ENCODE data around the gene MRPL54. TPM values are rescaled to one million over a fixed set of nuclear protein-coding genes. Genes with fewer than 3 reads are reported as not detected.
"Not testable (repeated sequence)": the region's sequence is repeated elsewhere in the genome, so short reads cannot be mapped to it uniquely, and the experiment has no call there.

Gene MRPL54
- polyA plus RNA-seq, 4 donors = 30.6 to 58.9 (median 37.0) TPM

DNA sequence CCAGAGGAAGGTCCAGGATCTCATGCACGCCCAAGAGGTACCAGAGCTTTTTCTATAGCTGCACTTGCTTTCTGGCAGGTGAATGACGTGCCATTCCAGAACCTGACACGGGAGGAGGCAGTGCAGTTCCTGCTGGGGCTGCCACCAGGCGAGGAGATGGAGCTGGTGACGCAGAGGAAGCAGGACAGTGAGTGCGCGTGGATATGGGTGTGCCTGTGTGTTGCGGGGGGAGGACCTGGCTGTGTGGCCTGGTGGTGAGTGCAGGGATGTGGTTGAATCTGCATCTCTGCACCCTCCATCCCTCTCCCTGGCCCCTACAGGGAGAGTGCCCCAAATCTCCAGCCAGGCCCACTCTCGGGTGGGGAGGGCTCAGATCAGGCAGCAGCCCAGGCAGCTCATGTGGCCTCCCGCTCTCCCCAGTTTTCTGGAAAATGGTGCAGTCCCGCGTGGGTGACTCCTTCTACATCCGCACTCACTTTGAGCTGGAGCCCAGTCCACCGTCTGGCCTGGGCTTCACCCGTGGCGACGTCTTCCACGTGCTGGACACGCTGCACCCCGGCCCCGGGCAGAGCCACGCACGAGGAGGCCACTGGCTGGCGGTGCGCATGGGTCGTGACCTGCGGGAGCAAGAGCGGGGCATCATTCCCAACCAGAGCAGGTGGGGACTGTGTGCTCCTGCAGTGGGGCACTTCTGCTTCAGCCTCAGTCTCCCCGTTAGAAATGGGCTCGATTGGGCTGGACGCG, 23.8 kb upstream of the MRPL54 start:
- DNase-seq (ENCODE audit: low read depth in 4 of 4, low spot score in 2 of 4) = no peak

DNA sequence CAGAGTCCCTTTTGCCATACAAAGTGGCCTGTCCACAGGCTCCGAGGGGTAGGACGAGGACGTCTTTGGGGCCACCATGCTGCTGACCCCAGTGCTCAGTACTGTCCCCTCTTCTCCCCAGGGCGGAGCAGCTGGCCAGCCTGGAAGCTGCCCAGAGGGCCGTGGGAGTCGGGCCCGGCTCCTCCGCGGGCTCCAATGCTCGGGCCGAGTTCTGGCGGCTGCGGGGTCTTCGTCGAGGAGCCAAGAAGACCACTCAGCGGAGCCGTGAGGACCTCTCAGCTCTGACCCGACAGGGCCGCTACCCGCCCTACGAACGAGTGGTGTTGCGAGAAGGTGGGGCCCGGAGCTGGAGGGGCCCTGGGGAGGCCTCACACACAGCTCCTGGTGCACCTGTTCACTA, 22.1 kb upstream of the MRPL54 start:
- DNase-seq (ENCODE audit: low read depth in 4 of 4, low spot score in 2 of 4) = no peak

DNA sequence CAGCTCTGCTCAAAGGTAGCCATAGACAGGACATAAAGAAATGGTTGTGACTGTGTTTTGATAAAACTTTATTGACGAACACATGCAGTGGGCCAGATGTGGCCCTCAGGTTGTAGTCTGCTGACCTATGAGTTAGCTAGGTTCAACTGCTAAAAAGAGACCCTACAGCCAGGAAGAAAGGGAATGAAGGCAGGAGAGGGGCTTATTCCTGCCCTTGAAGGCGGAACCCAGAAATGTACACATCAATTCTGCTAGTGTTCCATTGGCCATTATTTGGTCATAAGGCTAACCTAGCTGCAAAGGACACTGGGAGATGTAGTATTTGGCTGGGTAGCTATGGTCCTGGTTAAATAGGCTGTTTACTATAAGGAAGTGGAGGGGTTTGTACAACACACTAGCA, 19.0 kb upstream of the MRPL54 start:
- DNase-seq (ENCODE audit: low read depth in 4 of 4, low spot score in 2 of 4) = no peak

DNA sequence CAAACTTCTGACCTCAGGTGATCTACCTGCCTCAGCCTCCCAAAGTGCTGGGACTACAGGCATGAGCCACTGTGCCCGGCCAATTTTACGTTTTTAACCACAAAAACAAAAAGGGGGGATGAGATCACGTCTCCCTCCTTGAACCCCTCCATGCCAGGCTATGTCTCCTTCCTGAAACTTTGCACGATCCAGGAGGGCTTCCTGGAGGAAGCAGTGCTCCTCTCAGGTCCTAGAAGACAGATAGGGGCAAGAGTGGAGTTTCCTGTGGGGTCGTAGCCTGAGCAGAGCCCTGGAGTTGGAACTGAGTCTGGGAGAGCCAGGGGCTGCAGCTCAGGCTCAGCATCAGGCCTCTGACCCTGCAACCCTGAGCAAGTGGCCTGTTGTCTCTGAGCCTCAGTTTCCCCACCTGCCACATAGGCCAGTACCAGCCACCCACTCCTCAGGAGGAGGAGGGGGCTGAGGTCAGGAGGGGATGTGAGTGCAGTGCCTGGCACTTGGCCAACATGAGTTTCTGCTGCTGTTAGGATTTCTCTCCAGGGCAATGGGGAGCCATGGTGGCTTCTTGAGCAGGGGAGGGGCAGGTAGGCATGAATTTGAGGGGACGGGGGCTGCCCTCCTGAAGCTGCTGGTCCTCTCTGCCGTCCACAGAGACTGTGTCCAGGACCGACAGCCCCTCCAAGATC, 17.0 kb upstream of the MRPL54 start:
- DNase-seq (ENCODE audit: low read depth in 4 of 4, low spot score in 2 of 4) = no peak

DNA sequence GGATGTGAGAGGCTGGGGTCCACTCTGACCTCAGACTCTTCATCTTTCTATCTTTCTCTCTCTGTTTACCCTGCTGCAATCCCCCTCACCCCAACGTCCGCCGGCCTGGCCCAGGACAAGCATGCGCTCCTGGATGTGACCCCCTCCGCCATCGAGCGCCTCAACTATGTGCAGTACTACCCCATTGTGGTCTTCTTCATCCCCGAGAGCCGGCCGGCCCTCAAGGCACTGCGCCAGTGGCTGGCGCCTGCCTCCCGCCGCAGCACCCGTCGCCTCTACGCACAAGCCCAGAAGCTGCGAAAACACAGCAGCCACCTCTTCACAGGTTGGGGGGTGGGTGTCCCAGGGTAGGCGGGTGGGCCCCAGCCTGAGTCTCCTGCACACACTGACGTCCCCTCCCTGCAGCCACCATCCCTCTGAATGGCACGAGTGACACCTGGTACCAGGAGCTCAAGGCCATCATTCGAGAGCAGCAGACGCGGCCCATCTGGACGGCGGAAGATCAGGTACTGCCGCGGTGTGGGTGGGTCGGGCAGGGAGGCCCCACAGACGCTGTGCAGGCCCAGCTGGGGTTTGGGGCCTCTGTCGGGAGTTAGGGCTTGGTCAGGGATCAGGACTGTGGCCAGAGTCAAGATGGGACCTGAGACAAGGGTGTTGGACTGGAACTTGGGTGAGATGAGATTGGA, 16.0 kb upstream of the MRPL54 start:
- no peak for DNase-seq (ENCODE audit: low read depth in 4 of 4, low spot score in 2 of 4)

DNA sequence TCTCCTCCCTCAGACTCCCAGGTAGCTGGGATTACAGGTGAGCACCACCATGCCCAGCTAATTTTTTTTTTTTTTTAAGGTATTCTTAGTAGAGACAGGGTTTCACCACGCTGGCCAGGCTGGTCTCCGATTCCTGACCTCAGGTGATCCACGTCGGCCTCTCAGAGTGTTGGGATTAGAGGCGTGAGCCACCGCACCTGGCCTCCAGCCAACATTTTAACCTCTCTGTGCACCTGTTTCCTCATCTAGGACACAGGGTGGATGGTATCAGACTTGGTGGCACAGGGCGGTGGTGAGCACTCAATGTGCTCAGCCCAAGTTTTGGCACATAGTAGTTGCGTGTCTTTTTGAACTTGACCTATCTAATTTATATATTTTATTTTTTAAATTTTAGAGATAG, 13.5 kb upstream of the MRPL54 start:
- DNase-seq (ENCODE audit: low read depth in 4 of 4, low spot score in 2 of 4) = no peak

DNA sequence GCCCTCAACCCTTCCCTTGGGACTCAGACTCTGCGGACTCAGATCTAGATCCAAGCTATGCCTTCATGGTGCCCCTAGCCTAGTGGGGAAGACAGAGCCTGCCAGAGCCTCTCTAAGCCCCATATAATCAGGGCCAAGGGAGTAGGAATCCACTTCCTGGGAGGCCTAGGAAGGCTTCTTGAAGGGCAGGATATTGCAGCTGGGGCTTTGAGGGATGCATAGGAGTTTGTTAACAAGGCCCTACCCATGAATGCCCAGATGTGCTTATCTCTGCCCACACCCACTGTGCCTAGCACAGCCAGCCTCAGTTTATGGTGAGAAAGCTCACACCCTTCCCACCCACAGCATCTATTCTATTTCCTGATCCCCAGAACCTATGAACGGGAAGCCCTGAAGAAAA, 12.3 kb upstream of the MRPL54 start:
- DNase-seq (ENCODE audit: low read depth in 4 of 4, low spot score in 2 of 4) = no peak

DNA sequence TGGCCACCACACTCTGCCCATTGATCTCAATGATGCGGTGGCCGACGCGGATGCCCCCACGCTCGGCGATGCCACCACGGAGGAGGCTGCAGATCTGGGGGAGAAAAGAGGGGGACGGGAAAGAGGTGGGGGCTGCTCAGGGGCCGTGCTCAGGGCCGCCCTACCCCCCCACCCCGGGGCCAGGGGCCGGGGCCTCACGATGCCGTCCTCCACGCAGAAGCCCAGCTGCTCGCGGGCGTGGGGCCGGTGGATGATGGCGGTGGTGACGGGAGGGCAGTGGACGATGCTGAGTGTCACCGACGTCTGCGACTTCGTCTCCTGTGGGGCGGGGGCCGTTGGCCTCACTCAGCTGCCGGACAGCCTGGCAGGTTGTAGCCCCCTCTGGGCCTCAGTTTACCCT, 11.2 kb upstream of the MRPL54 start:
- DNase-seq (ENCODE audit: low read depth in 4 of 4, low spot score in 2 of 4) = no peak

DNA sequence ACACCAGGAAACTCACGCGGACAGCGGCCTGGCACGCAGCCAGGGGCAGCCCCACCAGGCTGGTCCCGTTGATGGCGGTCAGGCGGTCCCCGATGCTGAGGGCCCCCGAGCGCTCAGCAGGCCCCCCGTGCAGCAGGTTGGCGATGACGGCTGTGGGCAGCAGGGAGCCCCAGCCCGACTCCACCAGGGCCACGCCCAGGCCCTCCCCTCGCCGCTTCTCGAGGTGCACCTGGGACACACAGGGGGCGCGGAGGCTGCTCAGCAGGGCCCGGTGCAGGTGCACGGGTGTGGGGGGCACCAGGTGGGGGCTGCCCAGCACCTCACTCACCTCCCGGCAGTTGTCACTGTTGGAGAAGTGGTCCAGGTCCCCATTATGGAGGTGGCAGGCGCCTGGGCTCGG, 10.0 kb upstream of the MRPL54 start:
- no peak for DNase-seq (ENCODE audit: low read depth in 4 of 4, low spot score in 2 of 4)

DNA sequence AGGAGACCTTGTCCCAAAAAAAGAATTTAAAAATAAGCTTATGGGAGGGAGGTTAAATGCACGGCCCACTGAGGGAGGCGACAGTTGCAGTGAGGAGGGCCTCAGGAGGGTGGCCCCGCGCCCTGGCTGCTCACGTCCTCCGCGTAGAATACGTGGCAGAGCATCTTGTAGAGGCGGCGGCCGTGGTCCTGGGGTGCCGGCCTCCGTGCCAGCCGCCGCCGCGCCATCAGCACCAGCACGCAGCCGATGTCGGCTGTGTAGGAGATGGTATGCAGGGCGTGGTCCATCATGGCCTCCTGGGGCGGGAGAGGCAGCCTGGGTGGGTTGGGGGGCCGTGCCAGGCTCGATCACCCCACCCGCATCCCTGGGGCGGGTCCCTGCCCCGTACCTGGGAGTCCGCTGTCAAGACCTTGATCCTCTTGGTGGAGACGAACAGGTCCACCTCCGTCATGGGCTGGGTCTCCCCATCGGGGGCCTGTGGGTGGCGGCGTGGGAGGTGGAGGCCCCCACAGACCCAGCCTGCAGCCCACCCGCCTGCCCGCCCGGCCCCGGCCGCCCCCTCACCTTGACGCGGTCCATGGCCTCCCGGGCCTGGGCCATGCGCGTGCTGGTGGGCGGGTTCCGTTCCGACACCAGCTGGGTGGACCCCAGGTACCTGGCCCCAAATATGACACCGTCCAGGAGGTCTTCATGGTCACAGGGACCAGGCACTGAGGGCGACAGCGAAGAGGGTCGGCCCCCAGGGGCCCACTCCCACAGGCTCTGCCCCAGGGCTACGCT, 8.7 kb upstream of the MRPL54 start:
- DNase-seq (ENCODE audit: low read depth in 4 of 4, low spot score in 2 of 4) = no peak

DNA sequence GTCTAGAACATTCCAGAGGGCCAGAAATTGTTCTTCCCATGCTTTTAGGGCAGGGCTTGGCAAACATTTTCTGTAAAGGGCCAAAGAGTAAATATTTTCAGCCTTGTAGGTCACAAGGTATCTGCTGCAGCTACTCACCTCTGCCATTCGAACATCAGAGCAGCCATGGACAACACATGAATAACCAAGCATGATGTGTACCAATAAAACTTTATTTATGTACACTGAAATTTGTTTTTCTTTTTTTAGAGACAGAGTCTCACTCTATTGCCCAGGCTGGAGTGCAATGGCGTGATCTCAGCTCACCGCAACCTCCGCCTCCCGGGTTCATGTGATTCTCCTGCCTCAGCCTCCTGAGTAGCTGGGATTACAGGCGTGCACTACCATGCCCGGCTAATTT, 4.8 kb upstream of the MRPL54 start:
- DNase-seq (ENCODE audit: low read depth in 4 of 4, low spot score in 2 of 4) = not testable (repeated sequence)

DNA sequence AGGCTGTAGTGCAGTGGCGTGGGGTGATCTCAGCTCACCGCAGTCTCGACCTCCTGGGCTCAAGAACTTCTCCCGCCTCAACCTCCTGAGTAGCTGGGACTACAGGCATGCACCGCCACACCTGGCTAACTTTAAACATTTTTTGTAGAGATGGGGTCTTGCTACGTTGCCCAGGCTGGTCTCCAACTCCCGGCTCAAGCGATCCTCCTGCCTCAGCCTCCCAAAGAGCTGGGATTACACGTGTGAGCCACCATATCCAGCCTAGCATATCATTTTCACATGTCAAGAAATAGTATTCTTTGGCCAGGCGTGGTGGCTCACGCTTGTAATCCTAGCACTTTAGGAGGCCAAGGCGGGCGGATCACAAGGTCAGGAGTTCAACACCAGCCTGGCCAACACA, 4.2 kb upstream of the MRPL54 start:
- DNase-seq (ENCODE audit: low read depth in 4 of 4, low spot score in 2 of 4) = not testable (repeated sequence)

DNA sequence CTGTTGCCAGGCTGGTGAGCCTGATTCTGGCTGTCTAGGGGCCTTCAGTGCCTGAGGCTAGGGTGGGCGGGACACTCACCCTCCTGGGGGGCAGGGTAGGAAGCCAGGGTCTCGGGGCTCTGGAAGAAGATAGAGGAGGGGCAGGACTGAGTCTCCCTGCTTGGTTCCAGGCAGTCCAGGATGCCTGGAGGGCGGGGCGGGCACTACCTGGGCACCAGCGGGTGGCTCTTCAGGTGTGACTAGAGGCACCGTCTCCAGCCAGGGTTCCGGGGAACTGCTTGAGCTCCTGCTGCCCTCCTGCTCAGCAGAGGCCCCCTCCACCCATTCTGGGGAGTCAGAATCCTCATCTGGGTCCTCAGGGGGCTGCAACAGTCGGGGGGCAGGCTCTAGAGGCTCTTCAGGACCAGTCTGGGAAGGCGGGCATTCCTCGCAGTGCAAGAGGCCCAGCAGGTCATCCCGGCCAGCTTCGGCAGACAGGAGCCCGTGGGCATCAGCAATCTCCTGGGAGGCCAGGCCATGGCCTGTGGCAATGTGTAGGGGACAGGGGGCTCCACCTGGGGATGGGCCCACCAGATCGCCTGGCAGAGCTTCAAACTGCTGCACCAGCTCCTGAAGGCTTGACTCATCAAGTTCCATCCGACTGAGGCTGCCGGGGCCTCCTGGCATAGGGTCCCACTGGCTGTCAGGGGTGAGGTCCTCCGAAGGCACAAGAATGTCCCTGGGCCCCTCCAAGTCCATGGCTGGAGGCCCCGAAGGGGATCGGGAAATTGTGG, 2.8 kb upstream of the MRPL54 start:
- no peak for DNase-seq (ENCODE audit: low read depth in 4 of 4, low spot score in 2 of 4)

DNA sequence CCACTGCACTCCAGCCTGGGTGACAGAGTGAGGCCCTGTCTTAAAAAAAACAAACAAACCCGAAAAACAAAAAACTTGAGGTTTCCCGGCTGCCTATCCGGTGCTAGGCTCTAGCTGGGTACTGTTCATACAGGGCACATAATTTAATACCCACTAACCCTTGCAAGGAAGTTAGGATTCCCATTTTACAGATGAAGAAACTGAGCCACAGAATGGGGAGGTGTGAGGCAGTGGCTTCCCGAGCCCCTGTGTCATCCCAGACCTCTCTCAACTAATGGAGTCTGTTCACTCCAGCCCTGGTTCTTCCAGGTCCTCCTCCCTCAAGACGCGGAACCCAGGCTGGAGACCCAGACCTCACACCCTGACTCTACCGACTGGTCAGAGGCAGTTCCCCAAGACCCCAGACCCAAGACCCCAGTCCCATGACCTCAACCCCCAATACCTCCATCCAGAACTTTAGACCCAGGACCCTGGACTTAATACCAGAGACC, 1.6 kb upstream of the MRPL54 start:
- no peak for DNase-seq (ENCODE audit: low read depth in 4 of 4, low spot score in 2 of 4)

DNA sequence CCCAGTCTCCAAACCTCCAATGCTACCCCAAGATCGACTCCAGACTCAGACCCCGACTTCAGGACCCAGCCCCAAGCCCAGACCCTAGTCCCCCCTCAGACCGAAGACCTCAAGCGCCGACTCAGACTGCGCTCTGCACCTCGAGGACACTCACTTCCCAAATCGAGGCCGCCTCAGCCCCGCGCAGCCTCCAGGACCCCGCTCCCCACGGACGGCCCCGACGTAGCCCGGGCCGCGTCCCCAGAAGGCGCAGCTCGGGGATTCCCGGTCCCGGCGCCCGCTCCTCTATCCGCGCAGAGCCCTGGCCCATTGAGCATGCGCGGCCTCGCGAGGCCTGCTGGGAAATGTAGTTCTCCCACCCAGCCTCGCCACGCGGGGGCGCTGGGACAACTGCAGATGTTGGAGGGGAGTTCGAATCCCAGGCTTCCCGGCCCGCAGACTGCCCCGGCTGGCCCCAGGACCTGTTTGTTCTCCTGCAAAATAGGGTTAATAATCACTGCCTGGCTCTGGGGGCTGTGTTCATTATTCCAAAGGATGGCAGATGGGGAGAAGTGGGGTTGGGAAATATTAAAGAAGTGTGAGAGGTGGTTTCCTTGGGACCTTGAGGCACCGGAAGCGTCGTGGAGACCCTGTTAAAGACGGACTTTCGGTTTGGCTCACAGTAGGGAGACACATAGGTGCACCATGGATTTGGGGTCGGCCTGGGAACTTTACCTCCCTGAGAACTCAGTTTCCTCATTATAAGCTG, 926 bp upstream of the MRPL54 start, which contains the start of gene APBA3:
Gene APBA3, minus strand, starts transcription at position 311 of the 748 bp plus-strand sequence. CDS start 1,428 bp downstream, outside the sequence.
- DNase-seq (ENCODE audit: low read depth in 4 of 4, low spot score in 2 of 4) = peak; percentile 59 to 83 (median 75)

DNA sequence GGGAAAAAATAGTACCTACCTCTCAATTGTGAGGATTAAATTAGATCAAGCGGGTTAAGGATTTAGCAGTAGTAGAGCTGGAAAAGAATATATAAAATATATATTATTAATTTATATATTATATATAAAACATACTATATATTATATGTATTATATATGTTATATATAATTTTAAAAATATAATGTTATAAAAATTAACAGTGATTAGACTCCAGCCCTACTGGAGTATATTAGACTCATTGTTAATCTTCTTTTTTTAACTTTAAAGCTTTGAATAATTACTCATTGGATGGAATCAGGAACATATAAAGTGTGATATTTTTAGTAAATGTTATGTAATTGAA, 380 bp upstream of the MRPL54 start:
- DNase-seq (ENCODE audit: low read depth in 4 of 4, low spot score in 2 of 4) = no peak

DNA sequence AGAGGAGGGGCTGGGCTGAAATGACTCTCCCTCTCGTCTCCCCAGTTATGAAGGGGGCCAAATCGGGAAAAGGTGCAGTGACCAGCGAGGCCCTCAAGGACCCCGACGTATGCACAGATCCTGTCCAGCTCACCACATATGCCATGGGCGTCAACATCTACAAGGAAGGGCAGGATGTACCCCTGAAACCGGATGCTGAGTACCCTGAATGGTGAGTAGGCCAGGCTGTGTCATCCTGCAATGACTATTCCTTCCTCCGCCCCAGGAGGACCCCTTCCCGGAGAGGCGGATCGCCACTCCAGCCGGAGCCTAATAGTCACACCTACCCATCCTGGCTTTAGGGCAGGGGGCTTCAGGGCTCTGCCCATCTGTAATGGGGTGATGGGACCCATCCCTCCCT, 2.6 kb downstream of the MRPL54 start:
- no peak for DNase-seq (ENCODE audit: low read depth in 4 of 4, low spot score in 2 of 4)

DNA sequence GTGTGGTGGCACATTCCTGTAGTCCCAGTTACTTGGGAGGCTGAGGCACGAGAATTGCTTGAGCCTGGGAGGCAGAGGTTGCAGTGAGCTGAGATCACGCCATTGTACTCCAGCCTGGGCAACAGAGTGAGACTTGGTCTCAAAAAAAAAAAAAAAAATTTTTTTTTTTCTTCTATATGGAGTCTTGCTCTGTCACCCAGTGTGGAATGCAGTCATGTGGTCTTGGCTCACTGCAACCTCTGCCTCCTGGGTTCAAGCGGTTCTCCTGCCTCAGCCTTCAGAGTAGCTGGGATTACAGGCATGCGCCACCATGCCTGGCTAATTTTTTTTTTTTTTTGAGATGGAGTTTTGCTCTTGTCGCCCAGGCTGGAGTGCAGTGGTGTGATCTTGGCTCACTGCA, 3.3 kb downstream of the MRPL54 start:
- DNase-seq (ENCODE audit: low read depth in 4 of 4, low spot score in 2 of 4) = not testable (repeated sequence)

DNA sequence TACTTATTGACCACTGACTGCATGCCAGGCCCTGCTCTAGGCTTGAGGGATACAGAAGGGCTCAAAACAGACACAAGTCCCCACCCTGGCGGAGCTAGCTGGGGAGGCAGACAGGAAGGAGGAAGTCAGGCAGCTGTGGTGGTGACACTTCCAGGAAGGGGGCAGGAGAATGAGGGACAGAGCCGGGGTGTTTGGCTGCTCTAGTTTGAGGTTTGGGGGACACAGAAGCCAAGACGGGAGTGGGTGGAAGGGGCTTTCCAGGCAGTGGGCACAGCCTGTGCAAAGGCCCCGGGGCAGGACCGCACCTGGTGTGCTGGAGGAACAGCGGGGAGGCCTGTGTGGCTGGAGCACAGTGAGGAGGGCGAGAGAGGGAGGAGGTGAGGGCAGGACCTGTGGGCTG, 4.0 kb downstream of the MRPL54 start:
- no peak for DNase-seq (ENCODE audit: low read depth in 4 of 4, low spot score in 2 of 4)
